HepG2 (cell line): ENCODE measurements around the gene KLF13.

ENCODE experiments used
- ATF2 ChIP-seq: sonication (generic); formaldehyde crosslinking; IDR thresholded peaks from 2 replicates; pipeline ENCODE4 v1.4.0; 2020; ENCODE audit warnings: missing genetic modification reagents
- ELF1 ChIP-seq: sonication (generic); formaldehyde crosslinking; IDR thresholded peaks from 2 replicates; pipeline ENCODE4 v1.4.0; 2020; ENCODE audit warnings: missing genetic modification reagents
- GTF2F1 ChIP-seq: fragments of 150-350 bp; IDR thresholded peaks from 2 replicates; pipeline ENCODE4 v1.6.1; 2014; ENCODE audit warnings: low read length
- MAFK ChIP-seq, 2 experiments: IDR thresholded peaks in 1 of 2; conservative IDR thresholded peaks in 1 of 2; 2 replicates each; pipeline ENCODE4 v1.6.1; 2011; ENCODE audit warnings: improper control_type of control experiment in 2 of 2, low read length in 2 of 2
- MTA3 ChIP-seq: sonication (generic); formaldehyde crosslinking; IDR thresholded peaks from 2 replicates; pipeline ENCODE4 v1.4.0; 2020; ENCODE audit warnings: missing genetic modification reagents
- NFIC ChIP-seq: IDR thresholded peaks from 2 replicates; pipeline ENCODE4 v1.6.1; 2012; ENCODE audit warnings: mild to moderate bottlenecking, low read length, inconsistent platforms
- RFX5 ChIP-seq: IDR thresholded peaks from 2 replicates; pipeline ENCODE4 v1.6.1; 2011; ENCODE audit warnings: low read depth, low read length, improper control_type of control experiment
- SUZ12 ChIP-seq: fragments of 150-350 bp; IDR thresholded peaks from 2 replicates; pipeline ENCODE4 v1.6.1; 2014; ENCODE audit warnings: low read depth, low read length
- ZNF10 ChIP-seq: sonication (generic); formaldehyde crosslinking; IDR thresholded peaks from 2 replicates; pipeline ENCODE4 v1.4.0; 2020; ENCODE audit warnings: mild to moderate bottlenecking, low read depth, missing genetic modification reagents, borderline replicate concordance
- ZNF775 ChIP-seq: sonication (generic); formaldehyde crosslinking; IDR thresholded peaks from 2 replicates; pipeline ENCODE4 v1.4.0; 2020; ENCODE audit warnings: missing genetic modification reagents, mild to moderate bottlenecking, moderate library complexity, borderline replicate concordance
- TF ChIP-seq, protein P1 (sequence below): sonication (generic); formaldehyde crosslinking; IDR thresholded peaks from 2 replicates; pipeline ENCODE4 v1.4.0; 2020; ENCODE audit warnings: missing genetic modification reagents
- TF ChIP-seq, protein P2 (sequence below): sonication (generic); formaldehyde crosslinking; IDR thresholded peaks from 2 replicates; pipeline ENCODE4 v1.5.0; 2020; ENCODE audit warnings: mild to moderate bottlenecking, missing genetic modification reagents, moderate library complexity
- TF ChIP-seq, protein P3 (sequence below): sonication (generic); formaldehyde crosslinking; IDR thresholded peaks from 2 replicates; pipeline ENCODE4 v1.4.0; 2020; ENCODE audit warnings: missing genetic modification reagents, borderline replicate concordance
- TF ChIP-seq, protein P4 (sequence below): sonication (generic); formaldehyde crosslinking; IDR thresholded peaks from 2 replicates; pipeline ENCODE4 v1.4.0; 2020; ENCODE audit warnings: missing genetic modification reagents

DNA sequence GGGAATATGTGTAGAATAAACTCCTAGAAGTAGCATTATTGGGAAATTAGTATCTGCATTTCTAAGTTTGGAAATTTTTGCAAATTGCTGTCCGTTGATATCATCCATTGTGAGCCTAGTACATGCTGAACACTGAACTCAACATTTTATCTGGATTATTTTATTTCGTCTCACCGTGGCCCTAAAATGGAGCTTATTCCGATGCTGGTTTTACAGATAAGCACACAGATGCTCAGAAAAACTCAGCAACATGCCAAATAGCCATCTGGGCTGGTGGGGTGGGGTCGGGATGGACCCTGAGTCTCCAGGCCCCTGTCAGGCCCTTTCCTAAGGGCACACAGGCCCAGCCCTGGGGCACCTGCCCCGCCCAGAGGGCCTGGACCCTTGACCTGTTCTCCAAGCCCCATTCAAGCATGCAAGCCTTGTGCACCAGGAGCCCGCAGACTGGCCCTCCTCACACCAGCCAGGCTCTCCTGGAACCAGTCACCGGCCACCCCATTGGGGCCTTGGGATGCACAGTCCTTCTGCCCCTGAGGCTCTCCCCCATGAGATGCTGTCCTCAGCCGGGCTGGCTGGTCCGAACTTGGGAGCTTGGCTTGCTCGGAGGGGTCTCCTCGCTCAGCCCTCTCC, 20.7 kb upstream of the KLF13 start:
- no peak for TF ChIP-seq ATF2 (CRISPR knock-in tag)
- TF ChIP-seq RFX5, result no peak
- no peak for TF ChIP-seq NFIC
- TF ChIP-seq, protein P1, sequence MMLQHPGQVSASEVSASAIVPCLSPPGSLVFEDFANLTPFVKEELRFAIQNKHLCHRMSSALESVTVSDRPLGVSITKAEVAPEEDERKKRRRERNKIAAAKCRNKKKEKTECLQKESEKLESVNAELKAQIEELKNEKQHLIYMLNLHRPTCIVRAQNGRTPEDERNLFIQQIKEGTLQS (CRISPR knock-in tag), result no peak
- TF ChIP-seq, protein P2, sequence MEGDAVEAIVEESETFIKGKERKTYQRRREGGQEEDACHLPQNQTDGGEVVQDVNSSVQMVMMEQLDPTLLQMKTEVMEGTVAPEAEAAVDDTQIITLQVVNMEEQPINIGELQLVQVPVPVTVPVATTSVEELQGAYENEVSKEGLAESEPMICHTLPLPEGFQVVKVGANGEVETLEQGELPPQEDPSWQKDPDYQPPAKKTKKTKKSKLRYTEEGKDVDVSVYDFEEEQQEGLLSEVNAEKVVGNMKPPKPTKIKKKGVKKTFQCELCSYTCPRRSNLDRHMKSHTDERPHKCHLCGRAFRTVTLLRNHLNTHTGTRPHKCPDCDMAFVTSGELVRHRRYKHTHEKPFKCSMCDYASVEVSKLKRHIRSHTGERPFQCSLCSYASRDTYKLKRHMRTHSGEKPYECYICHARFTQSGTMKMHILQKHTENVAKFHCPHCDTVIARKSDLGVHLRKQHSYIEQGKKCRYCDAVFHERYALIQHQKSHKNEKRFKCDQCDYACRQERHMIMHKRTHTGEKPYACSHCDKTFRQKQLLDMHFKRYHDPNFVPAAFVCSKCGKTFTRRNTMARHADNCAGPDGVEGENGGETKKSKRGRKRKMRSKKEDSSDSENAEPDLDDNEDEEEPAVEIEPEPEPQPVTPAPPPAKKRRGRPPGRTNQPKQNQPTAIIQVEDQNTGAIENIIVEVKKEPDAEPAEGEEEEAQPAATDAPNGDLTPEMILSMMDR, result no peak
- TF ChIP-seq ELF1, result no peak
- no peak for TF ChIP-seq GTF2F1
- TF ChIP-seq, protein P3, sequence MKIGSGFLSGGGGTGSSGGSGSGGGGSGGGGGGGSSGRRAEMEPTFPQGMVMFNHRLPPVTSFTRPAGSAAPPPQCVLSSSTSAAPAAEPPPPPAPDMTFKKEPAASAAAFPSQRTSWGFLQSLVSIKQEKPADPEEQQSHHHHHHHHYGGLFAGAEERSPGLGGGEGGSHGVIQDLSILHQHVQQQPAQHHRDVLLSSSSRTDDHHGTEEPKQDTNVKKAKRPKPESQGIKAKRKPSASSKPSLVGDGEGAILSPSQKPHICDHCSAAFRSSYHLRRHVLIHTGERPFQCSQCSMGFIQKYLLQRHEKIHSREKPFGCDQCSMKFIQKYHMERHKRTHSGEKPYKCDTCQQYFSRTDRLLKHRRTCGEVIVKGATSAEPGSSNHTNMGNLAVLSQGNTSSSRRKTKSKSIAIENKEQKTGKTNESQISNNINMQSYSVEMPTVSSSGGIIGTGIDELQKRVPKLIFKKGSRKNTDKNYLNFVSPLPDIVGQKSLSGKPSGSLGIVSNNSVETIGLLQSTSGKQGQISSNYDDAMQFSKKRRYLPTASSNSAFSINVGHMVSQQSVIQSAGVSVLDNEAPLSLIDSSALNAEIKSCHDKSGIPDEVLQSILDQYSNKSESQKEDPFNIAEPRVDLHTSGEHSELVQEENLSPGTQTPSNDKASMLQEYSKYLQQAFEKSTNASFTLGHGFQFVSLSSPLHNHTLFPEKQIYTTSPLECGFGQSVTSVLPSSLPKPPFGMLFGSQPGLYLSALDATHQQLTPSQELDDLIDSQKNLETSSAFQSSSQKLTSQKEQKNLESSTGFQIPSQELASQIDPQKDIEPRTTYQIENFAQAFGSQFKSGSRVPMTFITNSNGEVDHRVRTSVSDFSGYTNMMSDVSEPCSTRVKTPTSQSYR, result no peak
- TF ChIP-seq MTA3, result no peak
- TF ChIP-seq SUZ12, result no peak
- no peak for TF ChIP-seq ZNF10 (CRISPR knock-in tag)
- no peak for TF ChIP-seq ZNF775 (CRISPR knock-in tag)
- TF ChIP-seq, protein P4, sequence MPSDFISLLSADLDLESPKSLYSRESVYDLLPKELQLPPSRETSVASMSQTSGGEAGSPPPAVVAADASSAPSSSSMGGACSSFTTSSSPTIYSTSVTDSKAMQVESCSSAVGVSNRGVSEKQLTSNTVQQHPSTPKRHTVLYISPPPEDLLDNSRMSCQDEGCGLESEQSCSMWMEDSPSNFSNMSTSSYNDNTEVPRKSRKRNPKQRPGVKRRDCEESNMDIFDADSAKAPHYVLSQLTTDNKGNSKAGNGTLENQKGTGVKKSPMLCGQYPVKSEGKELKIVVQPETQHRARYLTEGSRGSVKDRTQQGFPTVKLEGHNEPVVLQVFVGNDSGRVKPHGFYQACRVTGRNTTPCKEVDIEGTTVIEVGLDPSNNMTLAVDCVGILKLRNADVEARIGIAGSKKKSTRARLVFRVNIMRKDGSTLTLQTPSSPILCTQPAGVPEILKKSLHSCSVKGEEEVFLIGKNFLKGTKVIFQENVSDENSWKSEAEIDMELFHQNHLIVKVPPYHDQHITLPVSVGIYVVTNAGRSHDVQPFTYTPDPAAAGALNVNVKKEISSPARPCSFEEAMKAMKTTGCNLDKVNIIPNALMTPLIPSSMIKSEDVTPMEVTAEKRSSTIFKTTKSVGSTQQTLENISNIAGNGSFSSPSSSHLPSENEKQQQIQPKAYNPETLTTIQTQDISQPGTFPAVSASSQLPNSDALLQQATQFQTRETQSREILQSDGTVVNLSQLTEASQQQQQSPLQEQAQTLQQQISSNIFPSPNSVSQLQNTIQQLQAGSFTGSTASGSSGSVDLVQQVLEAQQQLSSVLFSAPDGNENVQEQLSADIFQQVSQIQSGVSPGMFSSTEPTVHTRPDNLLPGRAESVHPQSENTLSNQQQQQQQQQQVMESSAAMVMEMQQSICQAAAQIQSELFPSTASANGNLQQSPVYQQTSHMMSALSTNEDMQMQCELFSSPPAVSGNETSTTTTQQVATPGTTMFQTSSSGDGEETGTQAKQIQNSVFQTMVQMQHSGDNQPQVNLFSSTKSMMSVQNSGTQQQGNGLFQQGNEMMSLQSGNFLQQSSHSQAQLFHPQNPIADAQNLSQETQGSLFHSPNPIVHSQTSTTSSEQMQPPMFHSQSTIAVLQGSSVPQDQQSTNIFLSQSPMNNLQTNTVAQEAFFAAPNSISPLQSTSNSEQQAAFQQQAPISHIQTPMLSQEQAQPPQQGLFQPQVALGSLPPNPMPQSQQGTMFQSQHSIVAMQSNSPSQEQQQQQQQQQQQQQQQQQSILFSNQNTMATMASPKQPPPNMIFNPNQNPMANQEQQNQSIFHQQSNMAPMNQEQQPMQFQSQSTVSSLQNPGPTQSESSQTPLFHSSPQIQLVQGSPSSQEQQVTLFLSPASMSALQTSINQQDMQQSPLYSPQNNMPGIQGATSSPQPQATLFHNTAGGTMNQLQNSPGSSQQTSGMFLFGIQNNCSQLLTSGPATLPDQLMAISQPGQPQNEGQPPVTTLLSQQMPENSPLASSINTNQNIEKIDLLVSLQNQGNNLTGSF (CRISPR knock-in tag), result no peak
- no peak for TF ChIP-seq MAFK (conservative IDR thresholded peaks at IDR 0.05 in 1 of 2, IDR thresholded peaks at IDR 0.05 in 1 of 2; ENCODE audit: low read length in 2 of 2)
